NT2/D1 (cell line): ENCODE data around the gene RTL5.
A peak's percentile ranks its signal among the peaks of the same experiment; 100 is the strongest.

Source experiments
- DNase-seq: peaks from one replicate; pipeline ENCODE4 v3.0.0-alpha.2; 2011; ENCODE audit warnings: low read depth, low spot score
- H3K27me3 ChIP-seq: 2 replicates; pipeline ENCODE4 v1.6.0; 2011; ENCODE audit warnings: mild to moderate bottlenecking; ENCODE audit not compliant: insufficient read length, insufficient read depth
- H3K36me3 ChIP-seq: 2 replicates; pipeline ENCODE4 v1.6.1; 2011; ENCODE audit warnings: mild to moderate bottlenecking, low read length, mixed read lengths; ENCODE audit not compliant: insufficient read depth, insufficient read length
- H3K4me1 ChIP-seq: 2 replicates; pipeline ENCODE4 v1.5.1; 2011; ENCODE audit not compliant: insufficient read depth, insufficient read length
- H3K4me3 ChIP-seq: 2 replicates; pipeline ENCODE4 v1.5.1; 2011; ENCODE audit warnings: low read depth; ENCODE audit not compliant: insufficient read length
- H3K9ac ChIP-seq: 2 replicates; pipeline ENCODE4 v1.6.0; 2011; ENCODE audit warnings: low read depth; ENCODE audit not compliant: insufficient read length
- H3K9me3 ChIP-seq: 2 replicates; pipeline ENCODE4 v1.5.1; 2011; ENCODE audit warnings: mild to moderate bottlenecking, low read length; ENCODE audit not compliant: insufficient read depth
- SUZ12 ChIP-seq: IDR thresholded peaks from 2 replicates; pipeline ENCODE4 v1.6.1; 2011; ENCODE audit not compliant: insufficient read length, insufficient read depth; ENCODE audit errors: extremely low read depth
- YY1 ChIP-seq: IDR thresholded peaks from 2 replicates; pipeline ENCODE4 v1.6.1; 2011; ENCODE audit not compliant: insufficient read length, insufficient read depth
- ZNF274 ChIP-seq: IDR thresholded peaks from 2 replicates; pipeline ENCODE4 v1.6.1; 2011; ENCODE audit warnings: mild to moderate bottlenecking, low read depth, low read length

Gene RTL5

GRCh38 chrX:72139538-72139937, 7.8 kb upstream of the RTL5 start:
- H3K27me3 ChIP-seq: no peaks in the 10 kb centered on the region
- H3K9ac ChIP-seq: no peak overlapping the region
- no peaks in the 10 kb centered on the region for H3K9me3 ChIP-seq
- TF ChIP-seq SUZ12: no peak
- H3K4me1 ChIP-seq: no peaks in the 10 kb centered on the region
- no peak for DNase-seq
- no peak overlapping the region for H3K4me3 ChIP-seq
- peaks cover 75% of the 10 kb centered on the region for H3K36me3 ChIP-seq

- no peak overlapping the region for H3K4me3 ChIP-seq
- H3K9ac ChIP-seq: no peak overlapping the region
- H3K9me3 ChIP-seq: no peaks in the 10 kb centered on the region
- peaks cover 6% of the 10 kb centered on the region for H3K27me3 ChIP-seq
- no peak for TF ChIP-seq ZNF274
- no peak for TF ChIP-seq SUZ12
- no peak for TF ChIP-seq YY1
- H3K4me1 ChIP-seq: no peaks in the 10 kb centered on the region
- no peak for DNase-seq
- H3K36me3 ChIP-seq: peaks cover 77% of the 10 kb centered on the region
These were observed 6.3 kb upstream of the RTL5 start for GRCh38 chrX:72137846-72138495.

- Histone ChIP-seq H3K9me3 (no peaks in the 10 kb centered on the region), H3K36me3 (peaks cover 65% of the 10 kb centered on the region), H3K9ac (no peak overlapping the region), H3K4me1 (no peaks in the 10 kb centered on the region), H3K27me3 (peaks cover 30% of the 10 kb centered on the region), H3K4me3 (no peak overlapping the region)
- DNase-seq: no peak
- TF ChIP-seq SUZ12: no peak
- no peak for TF ChIP-seq YY1
- no peak for TF ChIP-seq ZNF274
These were observed 2.3 kb upstream of the RTL5 start for GRCh38 chrX:72133851-72134546.

GRCh38 chrX:72132456-72132855, 741 bp upstream of the RTL5 start:
- H3K36me3 ChIP-seq: peaks cover 63% of the 10 kb centered on the region
- H3K4me1 ChIP-seq: no peaks in the 10 kb centered on the region
- H3K9ac ChIP-seq: no peak overlapping the region
- no peaks in the 10 kb centered on the region for H3K9me3 ChIP-seq
- no peak for DNase-seq
- H3K4me3 ChIP-seq: peak overlapping the region; percentile 55
- no peak for TF ChIP-seq ZNF274
- TF ChIP-seq SUZ12: no peak
- TF ChIP-seq YY1: no peak
- peaks cover 30% of the 10 kb centered on the region for H3K27me3 ChIP-seq

- Histone ChIP-seq H3K27me3 (peaks cover 30% of the 10 kb centered on the region), H3K36me3 (peaks cover 63% of the 10 kb centered on the region), H3K4me3 (peak overlapping the region; percentile 55), H3K4me1 (peaks cover 2% of the 10 kb centered on the region), H3K9ac (peak overlapping the region; percentile 33), H3K9me3 (no peaks in the 10 kb centered on the region)
- no peak for DNase-seq
- TF ChIP-seq YY1: no peak
- no peak for TF ChIP-seq SUZ12
- no peak for TF ChIP-seq ZNF274
These were observed 909 bp downstream of the RTL5 start for GRCh38 chrX:72130762-72131250.

- H3K36me3 ChIP-seq: peaks cover 61% of the 10 kb centered on the region
- H3K9ac ChIP-seq: no peak overlapping the region
- peak overlapping the region; percentile 18 for H3K4me3 ChIP-seq
- H3K4me1 ChIP-seq: peaks cover 2% of the 10 kb centered on the region
- H3K9me3 ChIP-seq: no peaks in the 10 kb centered on the region
- TF ChIP-seq ZNF274 (no peak), YY1 (no peak), SUZ12 (no peak)
- H3K27me3 ChIP-seq: peaks cover 30% of the 10 kb centered on the region
- no peak for DNase-seq
These were observed 1.5 kb downstream of the RTL5 start for GRCh38 chrX:72130156-72130761.

- Histone ChIP-seq H3K36me3 (peaks cover 56% of the 10 kb centered on the region), H3K4me1 (peaks cover 2% of the 10 kb centered on the region), H3K9me3 (no peaks in the 10 kb centered on the region), H3K9ac (no peak overlapping the region), H3K4me3 (no peak overlapping the region), H3K27me3 (peaks cover 30% of the 10 kb centered on the region)
- DNase-seq: no peak
- TF ChIP-seq ZNF274 (no peak), SUZ12 (no peak), YY1 (no peak)
These were observed 2.1 kb downstream of the RTL5 start for GRCh38 chrX:72129661-72130060.
